ENCODE data around the gene C1QTNF2.

C1QTNF2 gene

GRCh38 chr5:160298189-160298588 is 72.2 kb downstream of the C1QTNF2 start:
- no peak for DNase-seq (ENCODE audit: low read depth, low spot score)
- H3K4me3 ChIP-seq (ENCODE audit: low read depth, low read length): no peak overlapping the region
- TF ChIP-seq CTCF (IDR thresholded peaks at IDR 0.05; ENCODE audit: insufficient read depth, low read length, missing control alignments): no peak
- ChIA-PET CTCF (no interaction called here), POLR2A (no interaction called here)

- no peak overlapping the region for H3K4me3 ChIP-seq (ENCODE audit: low read depth, low read length)
- POLR2A ChIA-PET: no interaction called here
- CTCF ChIA-PET: no interaction called here
- TF ChIP-seq CTCF (IDR thresholded peaks at IDR 0.05; ENCODE audit: insufficient read depth, low read length, missing control alignments): no peak
- DNase-seq (ENCODE audit: low read depth, low spot score): no peak
Measured at GRCh38 chr5:160297776-160298175, 72.7 kb downstream of the C1QTNF2 start.
